ENCODE measurements around the gene TMEM116. TPM values are rescaled to one million over a fixed set of nuclear protein-coding genes. Genes with fewer than 3 reads are reported as not detected.

The TMEM116 gene
- total RNA-seq, 1 experiment from 2014 or later, result 4.4 TPM

DNA sequence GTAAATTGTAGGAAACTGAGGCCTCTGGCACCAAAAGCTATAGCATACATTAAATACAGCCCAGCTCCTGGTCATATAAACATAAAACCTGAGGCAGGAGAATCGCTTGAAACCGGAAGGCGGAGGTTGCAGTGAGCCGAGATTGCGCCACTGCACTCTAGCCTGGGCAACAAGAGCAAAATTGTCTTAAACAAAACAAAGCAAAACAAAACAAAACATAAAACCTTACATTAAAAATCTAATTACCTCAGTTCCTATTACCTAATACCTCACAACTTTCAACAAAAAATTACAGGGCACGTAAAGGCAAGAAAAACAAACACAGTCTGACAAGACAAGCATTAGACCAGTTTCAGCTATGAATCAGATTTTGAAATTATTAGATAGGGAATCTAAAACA is 36.7 kb downstream of the TMEM116 start:
- POLR2A ChIA-PET (ENCODE audit: unreplicated experiment), result interaction anchor here (0.6 kb wide), 1 partner anchor 12 kb away, joined by 5 read pairs; no protein-coding TSS in a partner anchor
- no TSS peak for BruUV-seq (replicated peaks)
- ATAC-seq (no peak), DNase-seq (no peak)
- intact Hi-C loops (cut with micrococcal nuclease), result no loop called here
- no peaks in the 10 kb centered on the region for H3K9me2 ChIP-seq (replicated peaks; ENCODE audit: low read length)
- no peaks in the 10 kb centered on the region for H3K27me3 ChIP-seq (ENCODE audit: low read length)
- H3K4me1 ChIP-seq (ENCODE audit: insufficient read depth, low read length), result no peaks in the 10 kb centered on the region
- H3K4me2 ChIP-seq (ENCODE audit: low read length), result no peak overlapping the region
- H4K20me1 ChIP-seq (ENCODE audit: low read length), result no peaks in the 10 kb centered on the region
- TF ChIP-seq EZH2 (IDR thresholded peaks at IDR 0.05; ENCODE audit: low read length, unreplicated experiment), result no peak
- no peak for TF ChIP-seq EZH2phosphoT487 (IDR thresholded peaks at IDR 0.05; ENCODE audit: borderline replicate concordance, low read length)
- TF ChIP-seq, protein P1, sequence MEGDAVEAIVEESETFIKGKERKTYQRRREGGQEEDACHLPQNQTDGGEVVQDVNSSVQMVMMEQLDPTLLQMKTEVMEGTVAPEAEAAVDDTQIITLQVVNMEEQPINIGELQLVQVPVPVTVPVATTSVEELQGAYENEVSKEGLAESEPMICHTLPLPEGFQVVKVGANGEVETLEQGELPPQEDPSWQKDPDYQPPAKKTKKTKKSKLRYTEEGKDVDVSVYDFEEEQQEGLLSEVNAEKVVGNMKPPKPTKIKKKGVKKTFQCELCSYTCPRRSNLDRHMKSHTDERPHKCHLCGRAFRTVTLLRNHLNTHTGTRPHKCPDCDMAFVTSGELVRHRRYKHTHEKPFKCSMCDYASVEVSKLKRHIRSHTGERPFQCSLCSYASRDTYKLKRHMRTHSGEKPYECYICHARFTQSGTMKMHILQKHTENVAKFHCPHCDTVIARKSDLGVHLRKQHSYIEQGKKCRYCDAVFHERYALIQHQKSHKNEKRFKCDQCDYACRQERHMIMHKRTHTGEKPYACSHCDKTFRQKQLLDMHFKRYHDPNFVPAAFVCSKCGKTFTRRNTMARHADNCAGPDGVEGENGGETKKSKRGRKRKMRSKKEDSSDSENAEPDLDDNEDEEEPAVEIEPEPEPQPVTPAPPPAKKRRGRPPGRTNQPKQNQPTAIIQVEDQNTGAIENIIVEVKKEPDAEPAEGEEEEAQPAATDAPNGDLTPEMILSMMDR (conservative IDR thresholded peaks at IDR 0.05; ENCODE audit: low read depth, low read length), result no peak
- no peak overlapping the region for H2AFZ ChIP-seq (ENCODE audit: low read length)
- no peak overlapping the region for H3K27ac ChIP-seq (ENCODE audit: low read length)
- no peaks in the 10 kb centered on the region for H3F3A ChIP-seq (ENCODE audit: low read length, unreplicated experiment)
- CTCF ChIA-PET, result no interaction called here
- peaks cover 6% of the 10 kb centered on the region; the same call in 1 of the 2 replicates for H3K9me3 ChIP-seq (ENCODE audit: low read length)
- H3K4me3 ChIP-seq (ENCODE audit: low read length), result no peak overlapping the region
- no peaks in the 10 kb centered on the region for H3K36me3 ChIP-seq (ENCODE audit: low read depth, low read length)
- no peak overlapping the region for H3K9ac ChIP-seq (ENCODE audit: low read length)
- H3K79me2 ChIP-seq (ENCODE audit: low read length), result no peaks in the 10 kb centered on the region

DNA sequence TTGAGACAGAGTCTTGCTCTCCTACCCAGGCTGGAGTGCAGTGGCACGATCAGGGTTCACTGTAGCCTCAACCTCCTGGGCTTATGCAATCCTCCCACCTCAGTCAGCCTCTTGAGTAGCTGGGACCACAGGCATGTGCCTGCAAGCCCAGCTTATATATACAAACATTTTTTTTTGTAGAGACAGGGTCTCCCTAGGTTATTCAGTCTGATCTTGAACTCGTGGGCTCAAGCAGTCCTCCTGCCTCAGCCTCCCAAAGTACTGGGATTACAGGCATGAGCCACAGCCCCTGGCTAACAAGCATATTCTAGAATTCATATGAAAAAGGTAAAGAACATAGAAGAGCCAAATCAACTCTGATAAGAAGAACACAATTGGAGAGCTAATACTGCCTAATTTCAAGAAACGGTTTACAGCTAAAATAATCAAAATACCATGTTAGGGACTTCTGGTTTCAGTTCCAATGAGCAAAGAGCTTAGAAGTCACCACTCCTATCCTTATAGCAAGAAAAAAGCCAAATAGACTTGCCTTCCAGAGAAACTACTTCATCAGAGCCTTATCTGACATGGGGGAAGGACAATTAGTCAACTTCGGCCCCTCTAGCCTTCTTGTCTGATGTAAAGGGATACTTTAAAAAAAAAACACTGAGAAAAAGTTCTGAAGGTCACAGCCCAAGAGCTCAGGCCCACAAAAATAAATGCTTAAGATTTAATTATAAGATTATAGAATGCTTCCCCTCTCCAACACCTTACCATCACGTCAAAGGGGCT is 37.6 kb downstream of the TMEM116 start:
- Histone ChIP-seq H2AFZ (ENCODE audit: low read length) (no peak overlapping the region), H3K79me2 (ENCODE audit: low read length) (no peaks in the 10 kb centered on the region), H3K27ac (ENCODE audit: low read length) (no peak overlapping the region), H3K9me2 (replicated peaks; ENCODE audit: low read length) (no peaks in the 10 kb centered on the region), H3K36me3 (ENCODE audit: low read depth, low read length) (no peaks in the 10 kb centered on the region), H4K20me1 (ENCODE audit: low read length) (no peaks in the 10 kb centered on the region), H3K4me2 (ENCODE audit: low read length) (no peak overlapping the region), H3K27me3 (ENCODE audit: low read length) (no peaks in the 10 kb centered on the region), H3K4me3 (ENCODE audit: low read length) (no peak overlapping the region), H3K4me1 (ENCODE audit: insufficient read depth, low read length) (no peaks in the 10 kb centered on the region), H3F3A (ENCODE audit: low read length, unreplicated experiment) (no peaks in the 10 kb centered on the region), H3K9me3 (ENCODE audit: low read length) (peaks cover 7% of the 10 kb centered on the region; the same call in 1 of the 2 replicates), H3K9ac (ENCODE audit: low read length) (no peak overlapping the region)
- intact Hi-C loops (cut with micrococcal nuclease), result no loop called here
- no TSS peak for BruUV-seq (replicated peaks)
- POLR2A ChIA-PET (ENCODE audit: unreplicated experiment), result no interaction called here
- ATAC-seq, result no peak
- TF ChIP-seq, protein P1 (conservative IDR thresholded peaks at IDR 0.05; ENCODE audit: low read depth, low read length), result no peak
- no peak for TF ChIP-seq EZH2 (IDR thresholded peaks at IDR 0.05; ENCODE audit: low read length, unreplicated experiment)
- no peak for TF ChIP-seq EZH2phosphoT487 (IDR thresholded peaks at IDR 0.05; ENCODE audit: borderline replicate concordance, low read length)
- CTCF ChIA-PET, result no interaction called here
- DNase-seq, result no peak

DNA sequence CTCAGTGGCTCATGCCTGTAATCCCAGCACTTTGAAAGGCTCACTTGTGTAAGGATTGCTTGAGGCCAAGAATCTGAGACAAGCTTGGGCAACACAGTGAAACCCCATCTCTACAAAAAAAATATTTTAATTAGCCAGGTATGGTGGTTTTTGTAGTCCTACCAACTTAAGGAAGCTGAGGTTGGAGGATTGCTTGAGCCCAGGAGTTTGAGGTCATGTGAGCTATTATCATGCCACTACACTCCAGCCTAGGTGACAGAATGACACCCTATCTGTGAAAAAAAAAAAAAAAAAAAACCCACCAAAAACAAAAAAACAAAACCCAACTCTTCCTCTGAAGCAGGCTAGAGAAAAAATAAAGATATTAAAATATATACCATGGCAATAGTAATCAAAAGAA is 41.2 kb downstream of the TMEM116 start:
- TF ChIP-seq EZH2 (IDR thresholded peaks at IDR 0.05; ENCODE audit: low read length, unreplicated experiment) (no peak), EZH2phosphoT487 (IDR thresholded peaks at IDR 0.05; ENCODE audit: borderline replicate concordance, low read length) (no peak)
- TF ChIP-seq, protein P1 (conservative IDR thresholded peaks at IDR 0.05; ENCODE audit: low read depth, low read length), result no peak
- POLR2A ChIA-PET (ENCODE audit: unreplicated experiment), result no interaction called here
- no peak overlapping the region for H3K9ac ChIP-seq (ENCODE audit: low read length)
- no peak for DNase-seq
- no peak for ATAC-seq
- H3K27ac ChIP-seq (ENCODE audit: low read length), result no peak overlapping the region
- no peaks in the 10 kb centered on the region for H3K27me3 ChIP-seq (ENCODE audit: low read length)
- H4K20me1 ChIP-seq (ENCODE audit: low read length), result no peaks in the 10 kb centered on the region
- H3K9me2 ChIP-seq (replicated peaks; ENCODE audit: low read length), result no peaks in the 10 kb centered on the region
- no TSS peak for BruUV-seq (replicated peaks)
- H3K4me3 ChIP-seq (ENCODE audit: low read length), result no peak overlapping the region
- CTCF ChIA-PET, result no interaction called here
- H3K4me1 ChIP-seq (ENCODE audit: insufficient read depth, low read length), result no peaks in the 10 kb centered on the region
- H3K9me3 ChIP-seq (ENCODE audit: low read length), result peaks cover 7% of the 10 kb centered on the region; the same call in 1 of the 2 replicates
- no peak overlapping the region for H3K4me2 ChIP-seq (ENCODE audit: low read length)
- no peaks in the 10 kb centered on the region for H3F3A ChIP-seq (ENCODE audit: low read length, unreplicated experiment)
- H2AFZ ChIP-seq (ENCODE audit: low read length), result no peak overlapping the region
- intact Hi-C loops (cut with micrococcal nuclease), result no loop called here
- H3K79me2 ChIP-seq (ENCODE audit: low read length), result no peaks in the 10 kb centered on the region
- no peaks in the 10 kb centered on the region for H3K36me3 ChIP-seq (ENCODE audit: low read depth, low read length)

Data from PC-3 (cell line).